Measurements from ENCODE around the gene GPC6. TPM values are rescaled to one million over a fixed set of nuclear protein-coding genes. Genes with fewer than 3 reads are reported as not detected.

The GPC6 gene
- total RNA-seq, 6 donors from 2014 or later = 1.3 to 7.3 (median 3.4) TPM

GRCh38 chr13:93224535-93224934, 2.1 kb upstream of the GPC6 start:
- no peak overlapping the region for H3K4me3 ChIP-seq
- H3K27ac ChIP-seq = no peak overlapping the region
- peaks cover 0 to 24% (median 9%) of the 10 kb centered on the region in 4 donors for H3K4me1 ChIP-seq
- H3K9me3 ChIP-seq = no peaks in the 10 kb centered on the region
- DNase-seq (no peak), ATAC-seq (ENCODE audit: low FRiP score in 2 of 2) (no peak)
- no peaks in the 10 kb centered on the region for H3K36me3 ChIP-seq
- H3K27me3 ChIP-seq = peaks cover 0 to 13% (median 4%) of the 10 kb centered on the region in 4 donors
- no peak for TF ChIP-seq EP300 (IDR thresholded peaks at IDR 0.05)
- no peak for TF ChIP-seq CTCF (IDR thresholded peaks at IDR 0.05)
- TF ChIP-seq POLR2A (IDR thresholded peaks at IDR 0.05) = no peak
- no peak for TF ChIP-seq POLR2AphosphoS5 (IDR thresholded peaks at IDR 0.05)
- 87 to 89% methylated on average over 1 of the region's 1 CpG for WGBS, 2 donors

GRCh38 chr13:93225610-93226009, 997 bp upstream of the GPC6 start:
- no peak for TF ChIP-seq POLR2AphosphoS5 (IDR thresholded peaks at IDR 0.05)
- TF ChIP-seq EP300 (IDR thresholded peaks at IDR 0.05) = no peak
- no peak for TF ChIP-seq POLR2A (IDR thresholded peaks at IDR 0.05)
- no peak for TF ChIP-seq CTCF (IDR thresholded peaks at IDR 0.05)
- Histone ChIP-seq H3K4me3 (no peak overlapping the region), H3K4me1 (peaks cover 0 to 24% (median 9%) of the 10 kb centered on the region in 4 donors), H3K36me3 (no peaks in the 10 kb centered on the region), H3K27ac (no peak overlapping the region), H3K27me3 (peaks cover 0 to 13% (median 4%) of the 10 kb centered on the region in 4 donors), H3K9me3 (no peaks in the 10 kb centered on the region)
- DNase-seq (no peak), ATAC-seq (ENCODE audit: low FRiP score in 2 of 2) (no peak)
- WGBS, 2 donors = 81 to 88% methylated on average over 2 of the region's 2 CpGs

- Histone ChIP-seq H3K36me3 (no peaks in the 10 kb centered on the region), H3K4me3 (peak overlapping the region in 2 of 4 donors; percentile 54 to 57), H3K4me1 (peaks cover 0 to 24% (median 9%) of the 10 kb centered on the region in 4 donors), H3K27ac (no peak overlapping the region), H3K27me3 (peaks cover 0 to 13% (median 4%) of the 10 kb centered on the region in 4 donors), H3K9me3 (no peaks in the 10 kb centered on the region)
- DNase-seq (no peak), ATAC-seq (ENCODE audit: low FRiP score in 2 of 2) (no peak)
- WGBS, 2 donors = 12 to 21% methylated on average over 5 of the region's 5 CpGs
- TF ChIP-seq POLR2A (IDR thresholded peaks at IDR 0.05) (no peak), EP300 (IDR thresholded peaks at IDR 0.05) (no peak), POLR2AphosphoS5 (IDR thresholded peaks at IDR 0.05) (no peak), CTCF (IDR thresholded peaks at IDR 0.05) (no peak)
These were observed 463 bp upstream of the GPC6 start for GRCh38 chr13:93226065-93226622.

GRCh38 chr13:93227280-93227877, 772 bp downstream of the GPC6 start:
- H3K27me3 ChIP-seq = peaks cover 0 to 13% (median 4%) of the 10 kb centered on the region in 4 donors
- no peak for TF ChIP-seq POLR2A (IDR thresholded peaks at IDR 0.05)
- no peak for TF ChIP-seq POLR2AphosphoS5 (IDR thresholded peaks at IDR 0.05)
- no peak for TF ChIP-seq CTCF (IDR thresholded peaks at IDR 0.05)
- TF ChIP-seq EP300 (IDR thresholded peaks at IDR 0.05) = no peak
- H3K9me3 ChIP-seq = no peaks in the 10 kb centered on the region
- H3K36me3 ChIP-seq = no peaks in the 10 kb centered on the region
- peak in 1 of 2 donors; percentile 81 for DNase-seq
- 1 to 8% methylated on average over 15 to 16 of the region's 55 CpGs for WGBS, 2 donors
- peak overlapping the region in 3 of 4 donors; percentile 33 to 78 (median 75) for H3K27ac ChIP-seq
- H3K4me1 ChIP-seq = peaks cover 0 to 24% (median 9%) of the 10 kb centered on the region in 4 donors
- peak; percentile 37 to 38 for ATAC-seq (ENCODE audit: low FRiP score in 2 of 2)
- peak overlapping the region; percentile 19 to 57 (median 49) for H3K4me3 ChIP-seq
